Type B pancreatic cell (in vitro differentiated cells): ENCODE measurements around the gene FAM13B. TPM values are rescaled to one million over a fixed set of nuclear protein-coding genes. Genes with fewer than 3 reads are reported as not detected.

Experiments used
- DNase-seq: peaks from one replicate; pipeline ENCODE4 v3.0.0; 2021; ENCODE audit warnings: mixed read lengths; ENCODE audit not compliant: unreplicated experiment; ENCODE audit errors: extremely low spot score
- H3K27ac Mint-ChIP-seq: 2 replicates; pipeline ENCODE4 v1.8.0; 2021; ENCODE audit warnings: mild to moderate bottlenecking, mixed read lengths
- H3K27me3 Mint-ChIP-seq: 2 replicates; pipeline ENCODE4 v1.8.0; 2021; ENCODE audit warnings: mixed read lengths
- H3K36me3 Mint-ChIP-seq: 2 replicates; pipeline ENCODE4 v1.8.0; 2021; ENCODE audit warnings: mixed read lengths
- H3K4me1 Mint-ChIP-seq: one replicate; pipeline ENCODE4 v1.8.0; 2021; ENCODE audit warnings: mixed read lengths; ENCODE audit not compliant: unreplicated experiment
- H3K4me3 Mint-ChIP-seq: 2 replicates; pipeline ENCODE4 v1.8.0; 2021; ENCODE audit warnings: mild to moderate bottlenecking, mixed read lengths
- H3K9me3 Mint-ChIP-seq: 2 replicates; pipeline ENCODE4 v1.8.0; 2021; ENCODE audit warnings: mixed read lengths
- total RNA-seq: library from RNA; stranded (reverse); gene quantifications from 2 replicates; pipeline ENCODE4 v1.2.1, GENCODE V29; 2021; ENCODE audit warnings: low replicate concordance
- TF ChIP-seq, protein P1 (sequence below): fragments of 200-600 bp; sonication (generic); conservative IDR thresholded peaks from 2 replicates; pipeline ENCODE4 v1.5.0; 2021; ENCODE audit warnings: antibody characterized with exemption, mild to moderate bottlenecking

FAM13B gene
- total RNA-seq, 1 donor from 2014 or later, result 39.6 TPM

DNA sequence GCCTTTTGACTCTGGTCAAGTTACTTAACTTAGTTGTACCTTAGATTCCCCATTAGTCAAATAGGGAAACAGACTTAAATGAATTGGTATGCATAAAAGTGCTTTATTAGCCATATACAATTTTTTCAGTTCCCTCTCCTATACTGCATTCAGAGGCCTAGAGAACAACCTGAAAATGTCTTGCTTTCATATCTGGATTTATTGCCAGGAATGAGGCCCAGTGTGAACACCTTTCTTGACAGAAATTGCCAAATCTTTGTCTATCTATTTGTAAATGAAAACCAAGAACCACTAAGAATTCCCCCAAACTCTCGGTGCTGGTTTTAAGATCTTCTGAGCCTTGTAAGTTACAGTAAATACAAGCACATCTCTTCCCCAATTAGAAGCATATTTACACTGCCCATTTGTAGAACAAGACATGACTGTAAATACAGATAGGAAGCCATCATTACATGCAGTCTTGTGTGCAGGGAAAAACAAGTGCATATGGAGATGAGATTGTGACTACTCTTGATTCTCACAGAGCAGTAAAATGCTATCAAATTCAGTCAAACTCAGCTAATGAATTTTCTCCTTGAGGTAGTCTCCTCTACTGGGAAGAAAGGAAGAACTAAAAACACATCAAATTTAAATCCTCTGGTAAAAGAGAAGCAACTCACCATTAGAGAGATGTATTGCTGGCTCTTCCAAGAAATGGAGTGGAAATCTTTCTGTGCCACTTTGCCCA lies 5.2 kb upstream of the FAM13B start:
- H3K4me3 Mint-ChIP-seq, result no peak overlapping the region
- no peaks in the 10 kb centered on the region for H3K36me3 Mint-ChIP-seq
- DNase-seq, result no peak
- TF ChIP-seq, protein P1, sequence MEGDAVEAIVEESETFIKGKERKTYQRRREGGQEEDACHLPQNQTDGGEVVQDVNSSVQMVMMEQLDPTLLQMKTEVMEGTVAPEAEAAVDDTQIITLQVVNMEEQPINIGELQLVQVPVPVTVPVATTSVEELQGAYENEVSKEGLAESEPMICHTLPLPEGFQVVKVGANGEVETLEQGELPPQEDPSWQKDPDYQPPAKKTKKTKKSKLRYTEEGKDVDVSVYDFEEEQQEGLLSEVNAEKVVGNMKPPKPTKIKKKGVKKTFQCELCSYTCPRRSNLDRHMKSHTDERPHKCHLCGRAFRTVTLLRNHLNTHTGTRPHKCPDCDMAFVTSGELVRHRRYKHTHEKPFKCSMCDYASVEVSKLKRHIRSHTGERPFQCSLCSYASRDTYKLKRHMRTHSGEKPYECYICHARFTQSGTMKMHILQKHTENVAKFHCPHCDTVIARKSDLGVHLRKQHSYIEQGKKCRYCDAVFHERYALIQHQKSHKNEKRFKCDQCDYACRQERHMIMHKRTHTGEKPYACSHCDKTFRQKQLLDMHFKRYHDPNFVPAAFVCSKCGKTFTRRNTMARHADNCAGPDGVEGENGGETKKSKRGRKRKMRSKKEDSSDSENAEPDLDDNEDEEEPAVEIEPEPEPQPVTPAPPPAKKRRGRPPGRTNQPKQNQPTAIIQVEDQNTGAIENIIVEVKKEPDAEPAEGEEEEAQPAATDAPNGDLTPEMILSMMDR, result no peak
- H3K4me1 Mint-ChIP-seq, result peaks cover 11% of the 10 kb centered on the region
- no peaks in the 10 kb centered on the region for H3K27me3 Mint-ChIP-seq
- no peaks in the 10 kb centered on the region for H3K9me3 Mint-ChIP-seq
- no peak overlapping the region for H3K27ac Mint-ChIP-seq

GRCh38 chr5:138037271-138037670 lies 4.4 kb upstream of the FAM13B start:
- H3K27me3 Mint-ChIP-seq, result no peaks in the 10 kb centered on the region
- no peak overlapping the region for H3K4me3 Mint-ChIP-seq
- TF ChIP-seq, protein P1, result no peak
- no peak for DNase-seq
- H3K27ac Mint-ChIP-seq, result no peak overlapping the region
- H3K4me1 Mint-ChIP-seq, result peaks cover 11% of the 10 kb centered on the region
- no peaks in the 10 kb centered on the region for H3K36me3 Mint-ChIP-seq
- no peaks in the 10 kb centered on the region for H3K9me3 Mint-ChIP-seq

DNA sequence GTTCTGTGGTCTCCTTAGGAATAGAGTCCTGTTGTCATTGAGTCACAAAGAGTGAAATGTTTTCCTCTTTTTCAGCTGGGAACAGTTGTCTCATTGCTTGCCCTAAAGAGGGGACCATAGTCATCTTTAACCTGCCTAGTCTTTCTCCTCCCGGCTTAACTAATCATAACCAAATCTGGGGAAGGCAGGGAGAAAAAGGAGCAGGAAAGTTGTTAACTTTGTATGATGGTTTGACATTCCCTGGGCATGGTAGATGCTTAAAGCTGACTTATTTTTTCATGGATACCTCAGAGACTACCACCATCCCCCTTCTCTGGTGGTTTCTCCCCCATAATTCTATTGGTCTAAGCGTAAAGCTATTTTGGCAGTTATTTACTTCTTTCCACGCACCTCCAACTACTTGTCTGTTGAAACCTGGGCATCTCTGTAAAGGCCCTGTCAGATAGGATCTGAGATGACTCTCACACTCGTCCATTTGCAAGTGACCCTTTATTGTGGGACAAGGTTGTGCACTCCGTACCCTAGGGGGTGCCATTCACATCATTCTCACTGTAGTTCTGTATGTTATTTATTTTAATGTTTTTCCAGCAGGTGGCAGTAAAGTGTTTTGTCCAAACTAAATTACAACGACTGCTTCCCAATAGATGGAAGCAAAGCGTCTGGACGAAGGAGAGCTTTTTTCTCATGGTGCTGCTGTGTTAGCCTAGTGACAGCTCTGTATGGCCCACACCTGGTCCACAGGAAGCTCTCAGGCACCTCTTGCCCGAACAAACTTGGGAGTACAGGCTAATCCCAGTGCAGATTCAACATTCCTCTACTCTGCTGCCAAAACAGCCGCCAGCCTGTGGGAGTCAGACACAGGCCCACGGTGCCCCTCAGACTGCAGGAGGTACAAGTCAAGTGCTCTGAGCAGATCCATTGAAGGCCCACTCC lies 3.0 kb upstream of the FAM13B start:
- no peaks in the 10 kb centered on the region for H3K27me3 Mint-ChIP-seq
- H3K9me3 Mint-ChIP-seq, result no peaks in the 10 kb centered on the region
- peaks cover 19% of the 10 kb centered on the region for H3K4me1 Mint-ChIP-seq
- no peaks in the 10 kb centered on the region for H3K36me3 Mint-ChIP-seq
- TF ChIP-seq, protein P1, result peak; percentile 88
- peak overlapping the region; percentile 71 for H3K4me3 Mint-ChIP-seq
- peak overlapping the region; percentile 72 for H3K27ac Mint-ChIP-seq
- no peak for DNase-seq

GRCh38 chr5:138033907-138034306 lies 1.0 kb upstream of the FAM13B start:
- Mint-ChIP-seq H3K9me3 (no peaks in the 10 kb centered on the region), H3K4me1 (peaks cover 27% of the 10 kb centered on the region), H3K36me3 (no peaks in the 10 kb centered on the region), H3K27ac (peak overlapping the region; percentile 97), H3K4me3 (peak overlapping the region; percentile 99), H3K27me3 (no peaks in the 10 kb centered on the region)
- TF ChIP-seq, protein P1, result no peak
- DNase-seq, result no peak

DNA sequence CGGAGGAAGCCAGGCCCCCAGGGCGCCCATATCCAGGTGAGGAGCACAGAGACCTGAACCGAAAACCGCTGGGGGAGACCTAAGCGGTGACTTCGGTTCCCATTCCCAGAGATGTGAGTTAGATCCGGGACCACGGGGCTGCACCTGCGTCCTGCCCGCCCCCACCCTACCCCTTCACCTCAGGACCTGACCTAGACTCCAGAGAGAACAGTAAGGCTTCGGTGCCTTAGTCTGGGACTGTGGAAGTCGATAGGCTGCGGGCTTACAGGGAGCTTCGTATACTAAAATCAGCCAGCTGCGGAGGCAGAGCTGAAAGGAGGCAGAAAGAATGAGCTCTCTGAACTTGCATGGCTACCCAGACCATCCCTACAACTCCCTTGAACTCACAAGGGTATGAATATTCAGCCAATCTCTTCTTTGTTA lies 518 bp upstream of the FAM13B start:
- Mint-ChIP-seq H3K9me3 (no peaks in the 10 kb centered on the region), H3K4me3 (peak overlapping the region; percentile 99), H3K36me3 (no peaks in the 10 kb centered on the region), H3K4me1 (peaks cover 27% of the 10 kb centered on the region), H3K27me3 (no peaks in the 10 kb centered on the region), H3K27ac (peak overlapping the region; percentile 97)
- DNase-seq, result no peak
- TF ChIP-seq, protein P1, result no peak
